Fibroblast of lung (primary cell): ENCODE measurements around the gene SPEF2.

Experiments
- EZH2 ChIP-seq: IDR thresholded peaks from 2 replicates; pipeline ENCODE4 v1.5.1; 2012; ENCODE audit warnings: low read length, control low read depth, mild to moderate bottlenecking; ENCODE audit errors: missing control alignments
- TF ChIP-seq, protein P1 (sequence below), 2 donors: IDR thresholded peaks in 1 of 2; conservative IDR thresholded peaks in 1 of 2; 1 replicate in 1 of 2; 2 replicates in 1 of 2; pipeline ENCODE4 v1.5.1; 2011 to 2012; ENCODE audit warnings: low read length in 2 of 2, control low read depth in 1 of 2, inconsistent platforms in 1 of 2, low read depth in 1 of 2, mild to moderate bottlenecking in 1 of 2

DNA sequence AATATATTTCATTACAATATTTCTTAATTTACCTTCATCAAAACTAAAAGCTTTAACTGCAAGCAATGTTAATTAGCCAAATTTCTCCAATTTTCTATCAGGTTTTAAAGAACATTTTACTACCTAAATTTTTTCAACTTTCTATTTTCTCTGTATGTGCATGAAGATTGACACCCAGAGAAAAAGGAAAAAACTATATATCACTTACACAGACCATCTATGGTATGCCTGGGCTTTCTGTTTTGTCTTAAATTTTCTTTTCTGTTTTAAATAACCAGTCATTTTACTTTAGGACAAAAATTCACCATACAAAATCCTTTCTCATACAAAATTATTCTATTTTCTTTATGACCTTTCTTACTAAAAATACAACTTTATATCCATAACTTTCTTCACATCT lies 225.2 kb downstream of the SPEF2 start:
- no peak for TF ChIP-seq EZH2
- TF ChIP-seq, protein P1, sequence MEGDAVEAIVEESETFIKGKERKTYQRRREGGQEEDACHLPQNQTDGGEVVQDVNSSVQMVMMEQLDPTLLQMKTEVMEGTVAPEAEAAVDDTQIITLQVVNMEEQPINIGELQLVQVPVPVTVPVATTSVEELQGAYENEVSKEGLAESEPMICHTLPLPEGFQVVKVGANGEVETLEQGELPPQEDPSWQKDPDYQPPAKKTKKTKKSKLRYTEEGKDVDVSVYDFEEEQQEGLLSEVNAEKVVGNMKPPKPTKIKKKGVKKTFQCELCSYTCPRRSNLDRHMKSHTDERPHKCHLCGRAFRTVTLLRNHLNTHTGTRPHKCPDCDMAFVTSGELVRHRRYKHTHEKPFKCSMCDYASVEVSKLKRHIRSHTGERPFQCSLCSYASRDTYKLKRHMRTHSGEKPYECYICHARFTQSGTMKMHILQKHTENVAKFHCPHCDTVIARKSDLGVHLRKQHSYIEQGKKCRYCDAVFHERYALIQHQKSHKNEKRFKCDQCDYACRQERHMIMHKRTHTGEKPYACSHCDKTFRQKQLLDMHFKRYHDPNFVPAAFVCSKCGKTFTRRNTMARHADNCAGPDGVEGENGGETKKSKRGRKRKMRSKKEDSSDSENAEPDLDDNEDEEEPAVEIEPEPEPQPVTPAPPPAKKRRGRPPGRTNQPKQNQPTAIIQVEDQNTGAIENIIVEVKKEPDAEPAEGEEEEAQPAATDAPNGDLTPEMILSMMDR (conservative IDR thresholded peaks at IDR 0.05 in 1 of 2, IDR thresholded peaks at IDR 0.05 in 1 of 2; ENCODE audit: low read depth in 1 of 2, low read length in 2 of 2): no peak
